Effector memory CD8-positive, alpha-beta T cell (primary cell): ENCODE data around the gene PRDM15.

Source experiments
- ATAC-seq: fragments of 150-1000 bp; cut with Tn5 transposase; replicated peaks from 2 replicates; pipeline ENCODE4 v1.10.0; 2021; ENCODE audit warnings: mild to moderate bottlenecking, moderate library complexity
- DNase-seq, 3 experiments: peaks; one replicate each; pipeline ENCODE4 v3.0.0; 2021
- H3K27ac Mint-ChIP-seq, 2 donors: one replicate each; pipeline ENCODE4 v1.8.0; 2022; ENCODE audit warnings: mild to moderate bottlenecking in 2 of 2, mixed read lengths in 2 of 2, moderate library complexity in 2 of 2
- H3K27me3 Mint-ChIP-seq, 2 donors: one replicate each; pipeline ENCODE4 v1.8.0; 2022; ENCODE audit warnings: mixed read lengths in 2 of 2
- H3K36me3 Mint-ChIP-seq: one replicate; pipeline ENCODE4 v1.8.0; 2022; ENCODE audit warnings: mild to moderate bottlenecking, moderate library complexity, mixed read lengths; ENCODE audit not compliant: insufficient read depth
- H3K4me1 Mint-ChIP-seq, 2 donors: one replicate each; pipeline ENCODE4 v1.8.0; 2022; ENCODE audit warnings: low read depth in 2 of 2, mixed read lengths in 2 of 2
- H3K4me3 Mint-ChIP-seq, 2 donors: one replicate each; pipeline ENCODE4 v1.8.0; 2022; ENCODE audit warnings: mild to moderate bottlenecking in 2 of 2, mixed read lengths in 2 of 2, moderate library complexity in 2 of 2
- H3K9me3 Mint-ChIP-seq, 2 donors: one replicate each; pipeline ENCODE4 v1.8.0; 2022; ENCODE audit warnings: mixed read lengths in 2 of 2

PRDM15 gene

GRCh38 chr21:41777951-41778815 is 101.0 kb downstream of the PRDM15 start:
- Mint-ChIP-seq H3K36me3 (peaks cover 6% of the 10 kb centered on the region), H3K4me3 (no peak overlapping the region), H3K4me1 (peaks cover 0 to 2% of the 10 kb centered on the region in 2 donors), H3K9me3 (no peaks in the 10 kb centered on the region), H3K27ac (no peak overlapping the region), H3K27me3 (peaks cover 76 to 87% of the 10 kb centered on the region in 2 donors)
- DNase-seq (no peak), ATAC-seq (no peak)

GRCh38 chr21:41776778-41777177 is 102.4 kb downstream of the PRDM15 start:
- Mint-ChIP-seq H3K4me3 (no peak overlapping the region), H3K9me3 (no peaks in the 10 kb centered on the region), H3K36me3 (peaks cover 6% of the 10 kb centered on the region), H3K27me3 (peaks cover 83 to 98% of the 10 kb centered on the region in 2 donors), H3K4me1 (peaks cover 0 to 2% of the 10 kb centered on the region in 2 donors), H3K27ac (no peak overlapping the region)
- ATAC-seq, result no peak
- no peak for DNase-seq

- Mint-ChIP-seq H3K27ac (no peak overlapping the region), H3K9me3 (no peaks in the 10 kb centered on the region), H3K27me3 (peaks cover 71 to 99% of the 10 kb centered on the region in 2 donors), H3K36me3 (peaks cover 6% of the 10 kb centered on the region), H3K4me3 (no peak overlapping the region), H3K4me1 (peaks cover 0 to 6% of the 10 kb centered on the region in 2 donors)
- ATAC-seq, result no peak
- no peak for DNase-seq
These were observed 104.0 kb downstream of the PRDM15 start for GRCh38 chr21:41775149-41775472.

DNA sequence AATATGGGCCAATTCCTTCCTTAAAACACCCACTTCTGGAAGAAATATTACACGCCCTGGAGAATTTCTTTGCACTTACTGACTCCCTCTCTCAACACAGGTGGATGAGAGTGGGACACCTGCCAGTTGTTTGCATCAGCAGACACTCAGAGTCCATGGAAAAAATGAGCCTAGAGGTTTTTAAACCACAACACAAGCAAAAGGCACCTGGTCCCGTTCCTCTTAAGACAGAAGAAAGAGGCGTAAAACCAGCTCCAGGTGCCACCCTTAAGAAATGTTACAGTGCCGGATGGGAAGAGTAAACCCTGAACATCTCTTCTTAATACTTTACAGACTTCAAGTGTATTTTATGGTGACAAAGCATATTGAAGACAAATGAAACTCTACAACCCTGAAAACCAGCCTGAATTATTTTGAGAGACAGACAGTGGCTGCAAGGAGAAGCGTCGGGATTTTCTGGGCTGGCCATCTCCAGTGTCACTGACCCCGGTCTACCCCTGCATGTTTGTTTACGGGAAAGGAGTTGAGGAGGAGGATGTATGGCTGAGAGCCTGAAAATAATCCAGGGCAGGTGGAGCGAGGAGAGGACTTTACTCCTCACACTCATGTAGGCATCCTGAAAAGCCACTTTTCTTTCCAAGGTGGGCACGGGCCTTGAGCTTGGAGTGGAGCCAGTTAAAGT is 104.5 kb downstream of the PRDM15 start:
- no peak for DNase-seq
- H3K36me3 Mint-ChIP-seq, result peaks cover 6% of the 10 kb centered on the region
- H3K27ac Mint-ChIP-seq, result no peak overlapping the region
- H3K9me3 Mint-ChIP-seq, result no peaks in the 10 kb centered on the region
- peaks cover 71 to 99% of the 10 kb centered on the region in 2 donors for H3K27me3 Mint-ChIP-seq
- no peak for ATAC-seq
- peaks cover 0 to 5% of the 10 kb centered on the region in 2 donors for H3K4me1 Mint-ChIP-seq
- no peak overlapping the region for H3K4me3 Mint-ChIP-seq

GRCh38 chr21:41772351-41773080 is 106.6 kb downstream of the PRDM15 start:
- ATAC-seq (no peak), DNase-seq (no peak)
- H3K27me3 Mint-ChIP-seq, result peaks cover 74 to 99% of the 10 kb centered on the region in 2 donors
- H3K36me3 Mint-ChIP-seq, result peaks cover 3% of the 10 kb centered on the region
- H3K27ac Mint-ChIP-seq, result no peak overlapping the region
- H3K9me3 Mint-ChIP-seq, result no peaks in the 10 kb centered on the region
- no peak overlapping the region for H3K4me3 Mint-ChIP-seq
- peaks cover 17 to 21% of the 10 kb centered on the region in 2 donors for H3K4me1 Mint-ChIP-seq

DNA sequence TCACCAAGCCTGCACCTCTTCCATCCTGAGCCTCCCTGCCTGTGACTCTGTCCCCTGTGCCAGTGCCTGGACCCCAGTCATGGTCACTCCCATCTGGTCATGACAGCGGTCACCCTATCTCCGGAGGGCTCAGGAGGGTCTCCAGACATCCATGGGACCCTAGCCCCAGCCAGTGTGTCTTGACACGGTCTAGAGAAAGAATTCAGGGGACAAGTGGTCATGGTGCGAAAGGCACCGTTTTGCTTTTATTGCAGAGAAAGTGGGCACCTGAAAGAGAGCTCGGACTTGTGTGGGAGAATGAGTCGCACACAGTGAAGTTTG is 107.6 kb downstream of the PRDM15 start:
- Mint-ChIP-seq H3K27me3 (peaks cover 72 to 98% of the 10 kb centered on the region in 2 donors), H3K4me1 (peaks cover 22 to 26% of the 10 kb centered on the region in 2 donors)

DNA sequence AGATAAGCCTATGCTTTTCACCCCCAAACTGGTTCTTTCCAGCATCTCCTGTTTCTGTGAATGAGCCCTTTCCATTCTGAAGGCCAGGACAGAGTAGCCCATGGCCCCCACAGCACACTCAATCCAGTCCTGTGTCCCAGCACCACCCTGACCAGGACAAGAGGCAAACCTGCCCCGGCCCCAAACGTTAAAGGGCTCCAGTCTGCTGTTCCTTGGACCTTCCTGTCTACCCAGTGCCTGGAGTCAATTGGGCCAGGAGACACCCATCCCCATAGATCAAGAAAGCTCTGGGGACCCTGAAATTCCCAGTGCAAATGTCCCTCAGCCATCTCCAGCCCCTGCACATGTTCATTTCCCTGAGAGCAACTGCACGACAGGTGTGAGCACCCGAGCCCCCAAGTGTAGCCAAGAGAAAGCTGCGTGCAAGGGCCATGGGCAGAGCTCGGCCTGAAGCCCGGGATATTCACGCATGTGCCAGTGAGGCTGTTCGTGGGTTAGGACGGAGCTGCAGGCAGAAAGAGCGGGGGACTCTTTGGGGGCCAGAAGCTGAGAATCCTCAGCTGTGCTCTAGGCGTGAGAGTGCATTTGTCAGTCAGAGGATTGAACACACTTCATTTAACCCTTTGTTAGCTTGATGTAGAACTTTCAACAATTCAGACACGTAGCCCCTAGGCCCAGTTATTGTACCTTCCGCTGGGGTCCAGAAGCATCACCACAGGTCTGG is 108.1 kb downstream of the PRDM15 start:
- H3K4me3 Mint-ChIP-seq, result no peak overlapping the region
- peaks cover 22 to 26% of the 10 kb centered on the region in 2 donors for H3K4me1 Mint-ChIP-seq
- ATAC-seq (no peak), DNase-seq (no peak)
- peaks cover 72 to 93% of the 10 kb centered on the region in 2 donors for H3K27me3 Mint-ChIP-seq
- H3K36me3 Mint-ChIP-seq, result peaks cover 3% of the 10 kb centered on the region
- H3K9me3 Mint-ChIP-seq, result no peaks in the 10 kb centered on the region
- no peak overlapping the region for H3K27ac Mint-ChIP-seq

More for the DNA sequence above, 107.6 kb downstream of the PRDM15 start:
- H3K36me3 Mint-ChIP-seq, result peaks cover 3% of the 10 kb centered on the region
- no peak overlapping the region for H3K27ac Mint-ChIP-seq
- DNase-seq, result no peak
- H3K9me3 Mint-ChIP-seq, result no peaks in the 10 kb centered on the region
- no peak overlapping the region for H3K4me3 Mint-ChIP-seq
- ATAC-seq, result no peak

- Mint-ChIP-seq H3K4me1 (peaks cover 22 to 26% of the 10 kb centered on the region in 2 donors), H3K9me3 (no peaks in the 10 kb centered on the region), H3K27ac (no peak overlapping the region), H3K27me3 (peaks cover 71 to 92% of the 10 kb centered on the region in 2 donors), H3K36me3 (no peaks in the 10 kb centered on the region), H3K4me3 (peak overlapping the region; percentile 72 to 82)
- ATAC-seq, result no peak
- no peak for DNase-seq
These were observed 109.2 kb downstream of the PRDM15 start for GRCh38 chr21:41769933-41770332.

DNA sequence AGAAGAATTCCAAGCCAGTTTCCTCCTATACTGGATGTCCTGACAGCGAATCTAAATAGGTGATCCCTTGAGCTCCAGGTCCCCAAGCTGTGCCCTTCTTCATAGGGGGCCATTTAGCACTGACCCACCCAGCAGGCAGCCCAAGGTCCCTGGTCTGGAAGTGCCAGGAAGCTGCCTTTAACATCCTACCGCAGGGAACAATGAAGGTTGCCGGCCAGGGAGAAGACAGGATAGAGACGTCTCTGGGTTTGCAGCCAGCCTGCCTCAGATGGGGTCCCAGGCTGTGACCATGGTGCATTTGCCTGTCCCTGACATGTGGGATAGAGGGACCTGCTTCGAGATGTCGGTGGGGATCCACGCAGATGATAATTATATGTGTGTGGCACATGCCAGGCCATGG is 109.6 kb downstream of the PRDM15 start:
- Mint-ChIP-seq H3K27me3 (peaks cover 71 to 92% of the 10 kb centered on the region in 2 donors), H3K9me3 (no peaks in the 10 kb centered on the region), H3K27ac (no peak overlapping the region), H3K4me1 (peaks cover 22 to 26% of the 10 kb centered on the region in 2 donors), H3K4me3 (peak overlapping the region; percentile 72 to 82), H3K36me3 (no peaks in the 10 kb centered on the region)
- ATAC-seq (no peak), DNase-seq (no peak)

GRCh38 chr21:41769111-41769510 is 110.0 kb downstream of the PRDM15 start:
- ATAC-seq (no peak), DNase-seq (no peak)
- Mint-ChIP-seq H3K27ac (peak overlapping the region in 1 of 2 donors; percentile 75), H3K27me3 (peaks cover 71 to 92% of the 10 kb centered on the region in 2 donors), H3K4me3 (peak overlapping the region; percentile 72 to 82), H3K9me3 (no peaks in the 10 kb centered on the region), H3K36me3 (no peaks in the 10 kb centered on the region), H3K4me1 (peaks cover 22 to 26% of the 10 kb centered on the region in 2 donors)

- Mint-ChIP-seq H3K27ac (peak overlapping the region in 1 of 2 donors; percentile 75), H3K9me3 (no peaks in the 10 kb centered on the region), H3K4me3 (peak overlapping the region; percentile 72 to 82), H3K36me3 (no peaks in the 10 kb centered on the region), H3K4me1 (peaks cover 22 to 26% of the 10 kb centered on the region in 2 donors), H3K27me3 (peaks cover 72 to 92% of the 10 kb centered on the region in 2 donors)
- peak; percentile 27 for ATAC-seq
- DNase-seq, result no peak
These were observed 110.6 kb downstream of the PRDM15 start for GRCh38 chr21:41768437-41769042.

DNA sequence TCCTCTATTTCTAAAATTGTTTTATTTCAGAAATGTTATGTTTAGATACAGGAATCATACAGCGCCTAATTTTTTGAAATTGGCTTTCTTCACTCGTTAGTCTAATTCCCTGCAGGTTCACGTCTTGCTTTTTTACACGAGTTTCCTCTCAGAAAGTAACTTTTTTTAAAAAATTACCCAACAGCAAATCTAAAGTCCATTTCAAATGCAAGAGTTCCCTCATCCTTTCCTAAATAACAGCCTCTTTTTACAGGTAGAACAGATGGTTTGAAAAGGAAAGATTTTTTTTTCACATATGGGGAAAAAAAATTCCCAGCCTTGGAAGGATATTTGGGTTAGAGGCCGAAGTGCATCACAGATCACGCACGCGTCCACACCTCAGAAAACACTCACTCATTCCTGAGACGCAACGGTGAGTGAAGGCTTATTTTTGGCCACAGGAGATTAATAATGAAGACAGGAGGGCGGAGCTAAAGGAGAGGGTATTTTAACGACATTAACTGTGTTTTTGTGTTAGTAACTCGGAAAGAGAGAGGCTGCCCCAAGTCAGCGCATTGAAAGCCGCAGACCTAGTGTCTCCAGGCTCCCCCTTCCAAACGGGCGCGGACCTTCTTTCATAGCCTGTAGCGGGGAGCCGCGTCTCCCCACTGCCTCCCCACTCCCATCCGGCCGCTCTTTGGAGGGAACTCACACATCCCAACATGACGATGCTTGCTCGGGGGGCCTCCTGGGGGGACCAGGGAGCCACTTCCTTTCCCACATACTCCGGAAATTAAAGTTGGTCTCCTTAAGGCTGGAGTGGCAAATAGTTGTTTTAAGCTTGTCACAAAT is 111.3 kb downstream of the PRDM15 start:
- Mint-ChIP-seq H3K27me3 (peaks cover 72 to 92% of the 10 kb centered on the region in 2 donors), H3K4me1 (peaks cover 22 to 26% of the 10 kb centered on the region in 2 donors), H3K36me3 (no peaks in the 10 kb centered on the region), H3K9me3 (no peaks in the 10 kb centered on the region), H3K27ac (no peak overlapping the region), H3K4me3 (peak overlapping the region; percentile 72 to 82)
- ATAC-seq, result peak; percentile 19
- no peak for DNase-seq
